ENCODE measurements around the gene LRP1-AS.

- TF ChIP-seq CTCF (IDR thresholded peaks at IDR 0.05; ENCODE audit: low read length) (peak; percentile 97), EZH2phosphoT487 (IDR thresholded peaks at IDR 0.05; ENCODE audit: low read length) (no peak)
Observed at GRCh38 chr12:57124261-57124877, 23.1 kb downstream of the LRP1-AS start.

Data from MM.1S (cell line).